GM19239 (cell line): ENCODE data around the gene NUMB.

ENCODE experiments used
- DNase-seq: peaks from one replicate; pipeline ENCODE4 v3.0.0; 2011; ENCODE audit warnings: low spot score; ENCODE audit not compliant: insufficient read length
- FAIRE-seq: peaks from 2 replicates; lab custom pipeline; 2011; peaks lifted over from hg19 to GRCh38; lab: Jason Lieb, UNC

The NUMB gene

DNA sequence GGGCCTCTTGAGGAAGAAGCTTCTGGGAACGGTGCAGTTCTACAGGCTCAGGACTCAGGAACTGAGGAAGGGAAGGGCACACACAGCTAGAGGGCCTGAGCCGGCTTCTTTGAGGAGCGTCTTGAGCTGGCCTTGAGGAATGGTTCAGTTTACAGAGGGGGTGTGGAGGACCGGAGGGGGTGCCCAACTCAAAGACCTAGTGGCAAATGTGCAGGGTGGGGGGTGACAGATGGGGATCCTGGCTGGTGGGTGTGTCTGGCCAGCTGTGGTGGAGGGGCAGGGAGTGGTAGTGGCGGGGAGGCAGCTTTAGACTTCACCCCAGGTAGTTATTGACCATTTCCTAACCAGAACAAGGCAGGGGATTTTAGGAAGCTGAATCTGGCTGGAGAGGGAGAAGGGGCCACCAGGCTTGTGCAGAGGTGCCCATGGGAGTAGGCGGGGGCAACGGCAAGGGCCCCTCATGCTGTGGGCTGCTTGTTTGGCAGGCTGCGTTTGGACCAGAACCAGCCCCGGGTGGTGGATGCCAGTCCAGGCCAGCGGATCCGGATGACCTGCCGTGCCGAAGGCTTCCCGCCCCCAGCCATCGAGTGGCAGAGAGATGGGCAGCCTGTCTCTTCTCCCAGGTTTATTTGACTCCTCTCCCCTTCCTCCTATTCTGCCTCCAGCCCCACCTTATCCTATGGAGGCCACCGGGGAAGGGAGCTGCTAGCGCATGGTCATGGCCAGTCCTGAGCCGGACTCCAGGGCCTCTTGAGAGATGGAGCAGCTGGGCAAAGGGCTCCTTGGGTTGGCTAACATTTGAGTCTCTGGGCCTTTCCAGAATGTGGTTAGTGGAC, 193.2 kb downstream of the NUMB start:
- FAIRE-seq (no peak), DNase-seq (no peak)

DNA sequence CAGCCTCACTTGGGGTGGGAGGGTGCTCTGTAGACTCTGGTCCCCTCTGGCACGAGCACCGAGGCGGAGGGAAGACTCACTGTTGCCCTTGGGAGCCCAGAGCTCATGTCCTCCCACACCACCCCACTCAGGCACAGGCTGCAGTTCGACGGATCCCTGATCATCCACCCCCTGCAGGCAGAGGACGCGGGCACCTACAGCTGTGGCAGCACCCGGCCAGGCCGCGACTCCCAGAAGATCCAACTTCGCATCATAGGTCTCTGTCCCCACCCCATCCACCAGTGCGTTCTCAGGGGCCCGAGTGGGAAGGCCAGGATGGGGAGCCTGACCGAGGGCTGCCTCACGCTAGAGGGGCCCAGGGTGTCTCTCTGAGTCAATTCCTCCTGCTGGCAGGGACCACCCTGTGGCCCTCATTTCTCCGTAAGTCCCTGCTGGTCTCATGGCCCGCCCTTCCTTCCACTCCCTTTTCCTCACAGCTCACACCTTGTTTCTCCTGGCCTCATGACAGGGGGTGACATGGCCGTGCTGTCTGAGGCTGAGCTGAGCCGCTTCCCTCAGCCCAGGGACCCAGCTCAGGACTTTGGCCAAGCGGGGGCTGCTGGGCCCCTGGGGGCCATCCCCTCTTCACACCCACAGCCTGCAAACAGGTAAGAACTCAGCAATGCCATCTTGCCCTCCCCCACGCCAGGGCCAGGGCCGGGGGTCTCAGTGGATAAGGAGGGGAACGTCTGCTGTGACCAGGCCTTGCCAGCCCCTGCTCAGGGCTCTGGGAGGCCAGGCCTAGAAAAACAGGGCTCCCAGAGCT, 194.1 kb downstream of the NUMB start:
- DNase-seq (no peak), FAIRE-seq (no peak)

DNA sequence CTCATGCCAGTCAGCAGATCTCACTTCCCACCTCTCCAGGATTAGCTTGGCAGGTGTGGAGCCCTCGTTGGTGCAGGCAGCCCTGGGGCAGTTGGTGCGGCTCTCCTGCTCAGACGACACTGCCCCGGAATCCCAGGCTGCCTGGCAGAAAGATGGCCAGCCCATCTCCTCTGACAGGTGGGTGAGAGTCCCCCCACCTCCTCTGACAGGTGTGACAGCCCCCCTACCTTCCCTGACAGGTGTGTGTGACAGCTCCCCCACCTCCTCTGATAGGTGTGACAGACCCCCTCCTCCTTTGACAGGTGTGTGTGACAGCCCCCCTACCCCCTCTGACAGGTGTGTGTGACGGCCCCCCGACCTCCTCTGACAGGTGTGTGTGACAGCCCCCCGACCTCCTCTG, 194.7 kb downstream of the NUMB start:
- no peak for FAIRE-seq
- no peak for DNase-seq

DNA sequence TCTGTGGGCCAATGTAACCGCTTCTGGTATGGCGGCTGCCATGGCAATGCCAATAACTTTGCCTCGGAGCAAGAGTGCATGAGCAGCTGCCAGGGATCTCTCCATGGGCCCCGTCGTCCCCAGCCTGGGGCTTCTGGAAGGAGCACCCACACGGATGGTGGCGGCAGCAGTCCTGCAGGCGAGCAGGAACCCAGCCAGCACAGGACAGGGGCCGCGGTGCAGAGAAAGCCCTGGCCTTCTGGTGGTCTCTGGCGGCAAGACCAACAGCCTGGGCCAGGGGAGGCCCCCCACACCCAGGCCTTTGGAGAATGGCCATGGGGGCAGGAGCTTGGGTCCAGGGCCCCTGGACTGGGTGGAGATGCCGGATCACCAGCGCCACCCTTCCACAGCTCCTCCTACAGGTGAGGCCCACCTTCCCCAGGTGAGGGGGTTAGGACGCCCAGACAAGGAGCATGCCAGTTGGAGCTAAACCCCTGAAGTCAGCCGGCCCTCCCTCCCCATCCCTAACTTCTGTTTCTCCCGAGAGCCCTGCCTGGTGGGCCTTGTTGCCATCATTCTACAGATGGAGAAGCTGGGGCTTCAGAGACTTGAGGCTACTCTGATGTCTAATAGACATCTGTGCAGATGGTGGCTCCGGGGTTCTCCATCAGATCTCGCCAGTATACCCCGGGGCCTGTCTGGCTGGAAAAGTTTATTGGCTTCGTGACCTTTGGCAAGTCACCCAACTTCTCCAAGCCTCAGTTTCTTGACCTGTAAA, 195.7 kb downstream of the NUMB start:
- DNase-seq (no peak), FAIRE-seq (no peak)

DNA sequence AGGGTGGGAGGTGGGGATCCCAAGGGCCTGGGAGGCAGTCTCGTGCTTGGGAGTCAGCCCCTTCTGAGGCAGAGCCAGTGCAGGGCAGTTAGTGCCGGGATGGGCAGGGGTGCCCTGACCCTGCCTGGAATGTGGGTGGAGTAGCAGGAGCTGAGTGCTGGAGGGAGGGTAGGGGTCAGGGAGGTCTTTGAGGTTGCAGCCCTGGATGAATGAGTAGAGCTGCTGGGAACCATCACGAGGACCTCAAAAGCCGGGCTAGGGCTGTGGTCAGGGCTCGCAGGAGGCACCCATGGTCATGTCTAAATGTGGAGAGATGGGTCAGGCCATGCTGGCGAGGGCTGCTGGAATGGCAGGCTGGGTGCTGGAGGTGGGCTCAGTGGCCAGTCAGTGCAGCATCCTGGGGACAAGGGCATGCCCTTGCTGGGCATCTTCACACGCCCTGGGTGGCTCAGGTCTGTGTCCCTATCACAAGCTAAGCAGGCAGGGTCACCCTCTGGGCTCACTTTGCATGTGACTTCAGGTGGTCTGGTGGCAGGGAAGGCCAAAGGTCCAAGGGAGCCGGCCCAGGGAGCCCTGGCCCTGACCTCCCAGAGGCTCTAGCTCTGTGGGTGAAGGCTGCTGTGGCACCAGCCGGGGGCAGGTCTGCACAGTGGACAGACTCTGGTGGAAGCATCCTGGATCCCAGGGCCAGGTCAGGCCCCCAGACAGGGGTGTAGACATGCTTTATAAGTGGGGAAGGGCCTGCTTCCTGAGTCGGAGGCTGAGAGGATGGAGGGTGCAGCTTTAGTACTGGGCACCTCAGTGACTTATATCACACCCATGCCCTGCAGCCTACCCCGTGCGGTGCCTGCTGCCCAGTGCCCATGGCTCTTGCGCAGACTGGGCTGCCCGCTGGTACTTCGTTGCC, 196.6 kb downstream of the NUMB start:
- DNase-seq (no peak), FAIRE-seq (no peak)

DNA sequence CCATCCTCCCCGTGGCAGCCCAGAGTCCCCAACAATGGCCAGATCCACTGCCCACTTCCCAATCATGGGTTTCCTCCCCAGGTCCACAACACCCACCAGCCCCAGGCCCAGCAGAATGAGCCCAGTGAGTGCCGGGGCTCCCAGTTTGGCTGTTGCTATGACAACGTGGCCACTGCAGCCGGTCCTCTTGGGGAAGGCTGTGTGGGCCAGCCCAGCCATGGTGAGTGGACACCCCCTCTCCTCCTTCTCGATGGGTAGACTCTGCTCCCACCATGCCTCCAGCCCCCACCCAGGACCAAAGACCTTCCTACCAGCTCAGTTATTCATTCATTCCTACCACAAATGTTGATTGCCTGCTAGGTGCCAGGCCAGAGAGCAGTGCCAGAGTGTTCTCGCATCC, 197.3 kb downstream of the NUMB start:
- no peak for DNase-seq
- no peak for FAIRE-seq

DNA sequence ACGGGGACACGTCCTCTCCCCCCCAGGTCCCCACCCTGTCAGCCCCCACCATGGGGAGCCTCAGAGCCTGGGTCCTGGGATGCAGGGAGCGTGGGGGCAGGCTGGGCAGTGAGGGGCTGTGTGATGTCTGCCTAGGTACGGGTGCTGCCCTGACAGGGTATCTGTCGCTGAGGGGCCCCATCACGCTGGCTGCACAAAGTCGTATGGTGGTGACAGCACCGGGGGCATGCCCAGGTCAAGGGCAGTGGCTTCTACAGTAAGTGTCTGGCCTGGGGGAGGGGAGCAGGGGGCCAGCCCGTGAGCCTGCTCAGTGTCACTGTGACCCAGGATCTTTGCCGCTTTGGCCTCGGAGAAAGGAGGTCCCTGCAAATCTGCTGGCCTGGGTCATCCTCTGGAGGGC, 197.8 kb downstream of the NUMB start:
- no peak for FAIRE-seq
- DNase-seq = no peak

DNA sequence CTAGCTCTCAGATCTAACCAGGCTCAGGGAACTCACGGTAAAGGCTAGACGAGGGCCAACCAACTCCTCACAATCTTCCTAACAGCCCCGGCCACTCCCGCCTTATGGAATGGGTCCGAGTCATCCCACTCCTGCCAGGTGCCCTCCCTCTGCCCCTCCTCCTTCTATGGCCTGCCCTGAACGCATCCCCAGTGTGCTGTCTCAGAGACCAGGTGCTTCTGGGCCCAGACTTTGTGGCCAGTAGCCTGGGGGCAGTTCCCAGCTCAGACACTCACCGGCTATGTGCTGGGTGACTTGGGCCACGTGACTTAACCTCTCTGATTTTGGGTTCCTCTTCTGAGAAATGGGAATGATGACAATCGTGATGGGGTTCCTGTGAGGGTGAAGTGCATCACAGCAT, 198.5 kb downstream of the NUMB start:
- no peak for DNase-seq
- FAIRE-seq = no peak

DNA sequence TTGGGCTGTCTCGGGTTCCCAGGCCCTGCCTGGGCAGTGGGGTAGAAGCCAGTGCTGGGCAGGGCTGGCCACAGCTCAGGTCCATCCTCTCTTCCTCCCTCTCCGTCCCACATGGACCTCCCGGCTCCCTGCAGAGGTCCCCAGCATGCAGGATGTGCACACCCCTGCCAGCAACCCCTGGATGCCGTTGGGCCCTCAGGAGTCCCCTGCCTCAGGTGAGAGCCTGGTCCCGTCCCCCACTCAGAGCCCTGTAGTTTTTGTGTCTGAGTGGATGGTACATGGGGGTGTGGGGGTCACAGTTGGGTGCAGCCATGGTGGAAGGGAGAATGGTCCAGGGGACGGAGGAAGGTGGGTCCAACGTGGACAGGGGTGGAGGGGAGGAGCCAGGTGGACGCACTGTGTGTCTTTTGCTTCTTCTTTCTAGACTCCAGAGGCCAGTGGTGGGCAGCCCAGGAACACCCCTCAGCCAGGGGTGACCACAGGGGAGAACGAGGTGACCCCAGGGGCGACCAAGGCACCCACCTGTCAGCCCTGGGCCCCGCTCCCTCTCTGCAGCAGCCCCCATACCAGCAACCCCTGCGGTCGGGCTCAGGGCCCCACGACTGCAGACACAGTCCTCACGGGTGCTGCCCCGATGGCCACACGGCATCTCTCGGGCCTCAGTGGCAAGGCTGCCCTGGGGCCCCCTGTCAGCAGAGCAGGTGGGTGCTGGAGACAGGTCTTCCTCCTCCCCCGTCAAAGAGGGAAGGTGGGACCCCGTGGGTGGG, 199.3 kb downstream of the NUMB start:
- FAIRE-seq (no peak), DNase-seq (no peak)

DNA sequence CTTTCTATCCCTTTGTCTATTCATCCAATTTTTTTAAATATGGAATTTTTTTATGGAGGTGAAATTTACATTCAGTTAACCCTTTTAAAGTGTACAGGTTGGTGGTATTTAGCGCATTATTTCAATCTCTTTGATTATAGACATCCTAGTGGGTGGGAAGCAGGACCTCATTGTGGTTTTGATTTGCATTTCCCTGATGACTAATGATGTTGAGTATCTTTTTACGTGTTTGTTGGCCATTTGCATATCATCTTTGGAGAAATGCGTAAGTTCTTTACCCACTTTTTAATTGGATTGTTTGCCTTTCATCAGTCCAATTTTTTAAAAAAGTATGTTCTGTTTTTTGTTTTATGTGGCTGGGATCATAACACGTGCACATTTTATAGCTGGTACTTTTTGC, 200.3 kb downstream of the NUMB start:
- FAIRE-seq = peak; percentile 61
- no peak for DNase-seq

DNA sequence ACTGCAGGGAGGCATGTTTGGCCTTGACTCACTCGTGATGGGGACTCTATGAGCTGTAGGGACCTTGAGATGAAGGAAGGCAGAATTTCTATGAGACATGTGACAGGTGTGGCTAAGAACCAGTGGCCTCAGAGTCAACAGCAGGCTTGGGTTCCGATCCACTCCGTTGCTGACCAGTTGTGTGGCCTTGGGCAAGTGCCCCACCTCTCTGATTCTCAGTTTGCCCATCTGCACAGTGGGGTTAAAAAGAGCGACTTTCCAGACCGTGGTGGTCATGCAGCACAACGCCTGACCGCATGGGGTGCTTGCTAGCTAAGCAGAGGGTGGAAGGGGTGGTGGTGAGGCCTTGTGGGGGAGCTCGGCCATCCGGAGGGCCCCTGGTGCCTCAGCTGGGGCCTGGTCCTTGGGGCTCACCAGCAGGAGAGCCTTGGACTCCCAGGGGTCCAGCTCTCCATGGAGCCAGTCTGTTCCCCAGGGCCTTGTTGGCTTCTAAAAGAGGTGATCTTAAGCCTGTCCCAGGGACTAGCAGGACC, 202.6 kb downstream of the NUMB start:
- FAIRE-seq = no peak
- no peak for DNase-seq

DNA sequence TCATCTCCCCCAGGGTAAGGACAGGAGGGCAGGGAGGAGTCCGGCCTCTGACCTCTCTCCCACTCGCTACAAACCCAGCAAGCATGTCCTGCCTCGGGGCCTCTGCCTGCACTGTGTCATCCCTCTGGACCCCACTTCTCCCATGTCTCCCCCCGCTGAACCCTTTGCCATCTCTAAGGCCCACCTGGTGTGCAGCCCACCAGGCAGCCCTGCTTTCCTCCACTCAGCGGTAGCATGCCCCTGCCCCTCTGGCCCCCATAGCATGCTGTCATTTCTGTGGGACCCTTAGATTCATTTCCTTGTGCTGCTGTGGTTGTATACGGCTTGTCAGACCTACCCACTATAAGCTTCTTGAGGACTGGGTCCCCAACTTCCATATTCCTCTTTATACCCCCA, 203.3 kb downstream of the NUMB start:
- FAIRE-seq (no peak), DNase-seq (no peak)

DNA sequence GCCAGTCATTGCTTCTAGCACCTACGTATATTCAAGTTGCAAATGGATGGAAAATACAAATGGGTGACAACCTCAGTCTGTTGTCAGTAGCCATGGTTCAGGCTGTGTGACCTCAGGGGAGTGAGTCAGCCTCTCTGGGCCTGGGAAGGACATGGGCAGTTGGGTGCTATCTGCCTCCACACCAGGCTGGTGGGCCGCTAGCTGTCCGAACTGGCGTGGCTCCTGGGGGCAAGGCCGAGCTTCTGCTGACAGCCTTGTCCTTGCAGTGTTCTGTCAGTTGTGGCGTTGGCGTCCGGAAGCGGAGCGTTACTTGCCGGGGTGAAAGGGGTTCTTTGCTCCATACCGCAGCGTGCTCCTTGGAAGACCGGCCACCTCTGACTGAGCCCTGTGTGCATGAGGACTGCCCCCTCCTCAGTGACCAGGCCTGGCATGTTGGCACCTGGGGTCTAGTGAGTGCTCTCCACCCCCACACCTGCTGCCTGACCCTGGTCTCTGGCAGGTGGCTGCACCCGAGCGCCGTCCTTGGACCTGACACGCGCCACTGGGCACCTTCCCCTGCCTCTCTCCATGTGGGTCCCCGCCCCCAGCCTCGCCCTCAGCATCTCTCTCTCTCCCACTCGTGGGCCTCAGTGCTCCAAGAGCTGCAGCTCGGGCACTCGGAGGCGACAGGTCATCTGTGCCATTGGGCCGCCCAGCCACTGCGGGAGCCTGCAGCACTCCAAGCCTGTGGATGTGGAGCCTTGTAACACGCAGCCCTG, 203.9 kb downstream of the NUMB start:
- DNase-seq (no peak), FAIRE-seq (no peak)

DNA sequence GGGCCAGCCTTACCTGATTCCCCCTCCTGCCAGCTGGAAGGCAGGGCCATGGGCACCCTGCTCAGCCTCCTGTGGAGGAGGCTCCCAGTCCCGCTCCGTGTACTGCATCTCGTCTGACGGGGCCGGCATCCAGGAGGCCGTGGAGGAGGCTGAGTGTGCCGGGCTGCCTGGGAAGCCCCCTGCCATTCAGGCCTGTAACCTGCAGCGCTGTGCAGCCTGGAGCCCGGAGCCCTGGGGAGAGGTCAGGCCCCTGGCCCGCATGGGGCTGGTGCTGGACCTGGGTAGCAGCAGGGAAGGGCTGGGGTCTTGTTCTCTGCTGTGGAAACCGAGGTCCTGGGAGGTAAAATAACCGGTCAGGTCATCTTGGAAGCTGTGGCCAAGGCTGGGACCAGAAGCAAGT, 204.6 kb downstream of the NUMB start:
- no peak for DNase-seq
- FAIRE-seq = no peak

DNA sequence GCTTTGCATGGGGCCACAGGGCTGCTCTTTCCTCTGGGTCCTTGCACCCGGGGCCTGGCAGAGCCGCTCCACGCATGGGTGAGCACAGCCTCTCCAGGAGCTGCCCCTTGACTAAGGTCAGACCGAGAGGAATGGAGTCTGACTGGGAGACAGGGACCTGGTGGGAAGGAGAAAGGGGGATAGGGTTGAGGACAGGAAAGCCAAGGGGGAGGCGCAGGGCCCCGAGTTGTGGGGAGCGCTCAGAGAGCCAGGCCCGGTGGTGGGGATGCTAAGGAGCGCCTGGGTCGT, 205.1 kb downstream of the NUMB start:
- FAIRE-seq (no peak), DNase-seq (no peak)

DNA sequence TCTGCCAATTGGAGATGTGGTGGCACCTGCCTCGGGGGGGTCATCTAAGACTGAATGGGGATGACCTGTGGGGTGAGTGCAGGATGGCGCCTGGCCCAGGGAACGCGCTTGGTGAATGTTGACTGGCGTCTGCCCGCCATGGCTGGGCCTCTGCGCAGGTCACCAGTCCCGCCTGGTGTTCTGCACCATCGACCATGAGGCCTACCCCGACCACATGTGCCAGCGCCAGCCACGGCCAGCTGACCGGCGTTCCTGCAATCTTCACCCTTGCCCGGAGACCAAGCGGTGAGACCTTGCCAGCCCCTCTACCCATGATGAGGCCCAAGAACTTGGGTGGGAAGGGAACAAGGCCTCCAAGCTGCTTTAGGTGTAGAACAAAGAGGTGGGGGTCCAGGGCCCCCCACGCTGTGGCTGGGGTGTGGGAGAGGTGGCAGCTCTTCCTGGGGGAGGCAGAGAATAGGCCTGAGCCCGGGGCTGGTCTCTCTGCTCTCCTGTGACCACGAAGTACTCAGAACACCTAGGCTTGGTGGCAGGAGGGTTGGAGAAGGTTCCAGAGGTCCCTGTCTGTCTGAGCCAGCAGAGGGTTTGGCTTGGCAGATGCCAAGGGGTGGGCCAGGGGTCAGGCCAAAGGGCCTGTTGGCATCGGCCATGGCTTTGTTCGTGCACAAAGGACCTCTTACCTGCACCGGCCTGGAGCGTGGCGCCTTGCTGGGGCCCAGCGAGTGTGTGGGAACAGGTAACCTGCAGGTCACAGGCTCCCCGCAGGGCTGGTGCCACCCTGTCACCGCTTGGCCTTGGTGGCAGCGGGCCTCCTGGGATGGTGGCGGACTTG, 205.6 kb downstream of the NUMB start:
- FAIRE-seq (no peak), DNase-seq (no peak)

DNA sequence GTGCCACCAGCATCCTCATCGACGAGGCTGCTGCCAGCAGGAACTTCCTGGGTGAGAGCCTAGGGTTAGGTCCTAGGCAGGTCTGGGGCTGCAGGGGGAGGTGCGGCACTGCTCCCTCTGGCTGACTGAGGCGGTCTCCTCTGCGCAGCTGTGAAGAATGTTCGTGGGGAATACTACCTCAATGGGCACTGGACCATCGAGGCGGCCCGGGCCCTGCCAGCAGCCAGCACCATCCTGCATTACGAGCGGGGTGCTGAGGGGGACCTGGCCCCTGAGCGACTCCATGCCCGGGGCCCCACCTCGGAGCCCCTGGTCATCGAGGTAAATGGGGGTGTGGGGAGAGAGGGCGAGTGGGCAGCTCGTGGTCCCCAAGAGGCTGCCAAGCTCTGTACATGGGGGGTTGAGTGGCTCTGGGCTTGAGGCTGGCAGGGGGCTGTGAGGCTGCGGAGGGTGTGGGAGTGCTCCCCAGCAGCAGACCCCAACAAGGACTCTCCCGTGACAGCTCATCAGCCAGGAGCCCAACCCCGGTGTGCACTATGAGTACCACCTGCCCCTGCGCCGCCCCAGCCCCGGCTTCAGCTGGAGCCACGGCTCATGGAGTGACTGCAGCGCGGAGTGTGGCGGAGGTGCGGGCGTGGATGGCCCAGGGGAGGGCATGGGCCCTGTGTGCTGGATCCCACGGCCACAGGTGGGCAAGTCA, 206.7 kb downstream of the NUMB start:
- DNase-seq = no peak
- no peak for FAIRE-seq
